C4-2B (cell line): ENCODE measurements around the gene POGLUT3.

Experiments
- H3K27ac ChIP-seq: fragments of 450-650 bp; 2 replicates; pipeline ENCODE4 v1.5.1; 2017
- CTCF ChIP-seq: fragments of 450-650 bp; conservative IDR thresholded peaks from 2 replicates; pipeline ENCODE4 v1.5.1; 2017; ENCODE audit warnings: mild to moderate bottlenecking
- ZFX ChIP-seq: fragments of 450-650 bp; IDR thresholded peaks from 2 replicates; pipeline ENCODE4 v1.6.1; 2017

The POGLUT3 gene

GRCh38 chr11:108500169-108500568, 2.0 kb upstream of the POGLUT3 start:
- TF ChIP-seq CTCF = no peak
- TF ChIP-seq ZFX = no peak
- no peak overlapping the region for H3K27ac ChIP-seq

GRCh38 chr11:108498816-108499408, 728 bp upstream of the POGLUT3 start:
- no peak overlapping the region for H3K27ac ChIP-seq
- no peak for TF ChIP-seq ZFX
- TF ChIP-seq CTCF = no peak

- peak overlapping the region; percentile 35 for H3K27ac ChIP-seq
- TF ChIP-seq ZFX (no peak), CTCF (no peak)
These were observed 703 bp downstream of the POGLUT3 start for GRCh38 chr11:108497317-108498045.

GRCh38 chr11:108496643-108497256, 1.4 kb downstream of the POGLUT3 start:
- TF ChIP-seq ZFX (no peak), CTCF (no peak)
- H3K27ac ChIP-seq = peak overlapping the region; percentile 35; the same call in 1 of the 2 replicates

DNA sequence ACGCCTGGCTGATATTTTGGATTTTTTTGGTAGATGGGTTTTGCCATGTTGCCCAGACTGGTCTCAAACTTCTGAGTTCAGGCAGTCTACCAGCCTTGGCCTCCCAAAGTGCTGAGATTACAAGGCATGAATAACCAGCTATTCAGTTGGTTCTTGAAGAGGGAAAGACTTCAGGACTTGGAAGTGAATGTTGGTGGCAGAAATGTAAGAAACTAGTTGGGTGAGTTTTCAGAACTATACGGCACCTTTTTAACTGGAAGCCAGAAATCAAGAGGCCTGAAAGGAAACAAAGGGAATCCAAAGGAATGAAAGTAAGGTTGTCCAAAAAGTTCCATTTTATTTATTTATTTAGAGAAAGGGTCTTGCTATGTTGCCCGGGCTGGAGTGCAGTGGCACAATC, 2.9 kb downstream of the POGLUT3 start:
- no peak for TF ChIP-seq ZFX
- TF ChIP-seq CTCF = no peak
- H3K27ac ChIP-seq = no peak overlapping the region

DNA sequence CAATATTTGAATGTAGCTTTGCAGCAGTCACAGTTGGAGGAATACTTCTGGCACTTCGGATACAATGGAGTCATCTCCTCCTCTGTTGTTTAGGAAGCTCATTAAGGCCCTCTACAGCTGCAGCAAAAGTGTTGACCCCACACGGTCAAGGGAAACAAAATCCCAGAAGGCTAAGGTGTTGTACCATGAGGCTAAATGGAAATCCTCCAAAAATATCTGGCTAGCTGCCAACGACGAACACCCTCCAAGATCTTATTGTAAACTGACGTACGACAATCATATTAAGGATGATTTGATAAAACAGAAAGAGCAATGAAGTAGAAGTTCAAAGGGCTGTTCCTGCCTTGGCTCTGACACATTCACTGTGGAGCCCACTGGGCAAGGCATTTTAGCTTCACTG, 4.0 kb downstream of the POGLUT3 start:
- TF ChIP-seq CTCF = no peak
- TF ChIP-seq ZFX = no peak

DNA sequence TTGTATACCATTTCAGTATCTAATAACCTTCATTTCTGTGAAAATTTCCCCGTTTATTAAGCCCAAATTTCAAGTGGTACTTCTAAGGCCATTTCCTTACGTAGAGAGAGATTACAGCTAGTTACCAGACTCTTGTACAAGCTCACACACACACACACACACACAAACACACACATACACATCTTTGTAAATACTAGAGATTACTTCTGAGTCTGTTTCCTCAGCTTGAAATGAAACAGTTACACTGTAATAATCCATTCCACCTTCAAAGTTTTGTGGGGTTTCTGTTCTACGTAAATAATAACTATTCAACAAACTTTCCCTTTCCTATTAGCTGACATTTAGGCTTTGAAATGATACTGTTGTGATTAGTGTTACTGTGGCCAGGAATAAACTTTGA, 6.2 kb downstream of the POGLUT3 start:
- H3K27ac ChIP-seq = no peak overlapping the region
- TF ChIP-seq ZFX (no peak), CTCF (no peak)

More for the DNA sequence above, 4.0 kb downstream of the POGLUT3 start:
- no peak overlapping the region for H3K27ac ChIP-seq
